ENCODE data around the gene LDLRAP1.
"Not testable (repeated sequence)": the region's sequence is repeated elsewhere in the genome, so short reads cannot be mapped to it uniquely, and the experiment has no call there.

The LDLRAP1 gene

GRCh38 chr1:25599969-25600610 lies 56.7 kb downstream of the LDLRAP1 start:
- no peaks in the 10 kb centered on the region for H3K36me3 ChIP-seq
- no peak for DNase-seq
- no peaks in the 10 kb centered on the region for H3K27me3 ChIP-seq
- no peak overlapping the region for H3K4me3 ChIP-seq (ENCODE audit: low read depth, low read length)
- no peaks in the 10 kb centered on the region for H3K4me1 ChIP-seq
- no peaks in the 10 kb centered on the region for H3K9me3 ChIP-seq
- TF ChIP-seq CTCF (IDR thresholded peaks at IDR 0.05; ENCODE audit: low read depth, low read length), result no peak

- H3K4me3 ChIP-seq (ENCODE audit: low read depth, low read length); DNase-seq; H3K4me1 ChIP-seq; H3K9me3 ChIP-seq; H3K36me3 ChIP-seq; H3K27me3 ChIP-seq: not testable (repeated sequence)
Observed at GRCh38 chr1:25600971-25601699, 57.7 kb downstream of the LDLRAP1 start.

GRCh38 chr1:25603779-25604538 lies 60.6 kb downstream of the LDLRAP1 start:
- not testable (repeated sequence) for H3K27me3 ChIP-seq; H3K4me1 ChIP-seq; H3K4me3 ChIP-seq (ENCODE audit: low read depth, low read length); H3K9me3 ChIP-seq; DNase-seq; H3K36me3 ChIP-seq

GRCh38 chr1:25607123-25607522 lies 63.7 kb downstream of the LDLRAP1 start:
- no peak for TF ChIP-seq CTCF (IDR thresholded peaks at IDR 0.05; ENCODE audit: low read depth, low read length)
- Histone ChIP-seq H3K36me3 (no peaks in the 10 kb centered on the region), H3K4me3 (ENCODE audit: low read depth, low read length) (no peak overlapping the region), H3K4me1 (no peaks in the 10 kb centered on the region; the same call in 1 of the 2 replicates), H3K27me3 (no peaks in the 10 kb centered on the region), H3K9me3 (no peaks in the 10 kb centered on the region)
- no peak for DNase-seq

GRCh38 chr1:25608488-25609178 lies 65.2 kb downstream of the LDLRAP1 start:
- Histone ChIP-seq H3K36me3 (no peaks in the 10 kb centered on the region), H3K4me1 (no peaks in the 10 kb centered on the region; the same call in 1 of the 2 replicates), H3K9me3 (no peaks in the 10 kb centered on the region), H3K27me3 (no peaks in the 10 kb centered on the region), H3K4me3 (ENCODE audit: low read depth, low read length) (peak overlapping the region; percentile 28; the same call in 1 of the 2 replicates)
- DNase-seq, result peak; percentile 79
- TF ChIP-seq CTCF (IDR thresholded peaks at IDR 0.05; ENCODE audit: low read depth, low read length), result peak; percentile 40

- no peak for DNase-seq
- no peak for TF ChIP-seq CTCF (IDR thresholded peaks at IDR 0.05; ENCODE audit: low read depth, low read length)
- Histone ChIP-seq H3K36me3 (no peaks in the 10 kb centered on the region), H3K9me3 (no peaks in the 10 kb centered on the region), H3K27me3 (no peaks in the 10 kb centered on the region), H3K4me1 (no peaks in the 10 kb centered on the region; the same call in 1 of the 2 replicates), H3K4me3 (ENCODE audit: low read depth, low read length) (no peak overlapping the region)
Observed at GRCh38 chr1:25609921-25610320, 66.5 kb downstream of the LDLRAP1 start.
